HepG2 (cell line): Measurements from ENCODE around the gene KAZN. TPM values are rescaled to one million over a fixed set of nuclear protein-coding genes. Genes with fewer than 3 reads are reported as not detected.

Experiments used
- ATAC-seq: fragments of 200-7000 bp; cut with Tn5 transposase; 3 replicates; pipeline ENCODE4 v1.9.1; 2020; ENCODE audit warnings: mild to moderate bottlenecking, moderate library complexity
- BruUV-seq: library from RNA; stranded (reverse); fragments of 400-500 nt; replicated peaks from 2 replicates; lab custom pipeline; 2021; lab: Mats Ljungman, UMichigan
- CTCF ChIA-PET: fragments of 300-600 bp; formaldehyde crosslinking; extraction: SDS; loops from one replicate; lab custom pipeline; 2021; ENCODE audit warnings: low total read pairs, inconsistent platforms, low intra/inter-chr PET ratio; lab: Yijun Ruan, JAX
- POLR2A ChIA-PET: fragments of 350-600 bp; sonication (Branson Sonifier 250); formaldehyde crosslinking; loops from one replicate; lab custom pipeline; 2020; ENCODE audit warnings: antibody characterized with exemption, inconsistent platforms; lab: Yijun Ruan, JAX
- DNase-seq: peaks from one replicate; pipeline ENCODE4 v3.0.0-alpha.2; 2015; ENCODE audit warnings: low spot score
- FAIRE-seq: peaks from 3 replicates; lab custom pipeline; 2011; peaks lifted over from hg19 to GRCh38; lab: Jason Lieb, UNC
- H2AFZ ChIP-seq: one replicate; pipeline ENCODE4 v1.6.1; 2011; ENCODE audit warnings: low read length, inconsistent platforms
- H3K27ac ChIP-seq: fragments of 300-600 bp; 3 replicates; pipeline ENCODE4 v1.8.0; 2011; ENCODE audit warnings: mixed run types, mild to moderate bottlenecking, mixed read lengths, low read length, inconsistent platforms; ENCODE audit not compliant: insufficient read depth; ENCODE audit errors: extremely low read length
- H3K27me3 ChIP-seq, 2 experiments: fragments of 200-600 bp in 1 of 2; 2 replicates in 1 of 2; 3 replicates in 1 of 2; pipeline versions ENCODE4 v1.6.0 to v1.8.0; 2011; ENCODE audit warnings: low read length in 2 of 2, mild to moderate bottlenecking in 2 of 2, moderate library complexity in 2 of 2, inconsistent platforms in 1 of 2; ENCODE audit not compliant: insufficient read depth in 2 of 2, control insufficient read depth in 1 of 2
- H3K36me3 ChIP-seq, 2 experiments: fragments of 200-600 bp in 1 of 2; replicated peaks in 1 of 2; 2 replicates in 1 of 2; 3 replicates in 1 of 2; pipeline versions ENCODE4 v1.5.1 to v1.8.0; 2011; ENCODE audit warnings: low read length in 2 of 2, inconsistent platforms in 1 of 2; ENCODE audit not compliant: insufficient read depth in 2 of 2, control insufficient read depth in 1 of 2
- H3K4me1 ChIP-seq: 2 replicates; pipeline ENCODE4 v1.5.1; 2012; ENCODE audit warnings: low read length, inconsistent platforms; ENCODE audit not compliant: insufficient read depth
- H3K4me2 ChIP-seq: 2 replicates; pipeline ENCODE4 v1.6.0; 2011; ENCODE audit warnings: low read depth, low read length, inconsistent platforms
- H3K4me3 ChIP-seq, 3 experiments: fragments of 200-600 bp in 1 of 3; sonication (generic), shearing (Covaris generic) in 1 of 3; replicated peaks in 1 of 3; 2 replicates each; pipeline ENCODE4 v1.5.1; 2011 to 2016; ENCODE audit warnings: low read length in 3 of 3, inconsistent platforms in 2 of 3, low read depth in 2 of 3, mild to moderate bottlenecking in 2 of 3, control low read depth in 1 of 3, mixed read lengths in 1 of 3; ENCODE audit not compliant: insufficient read depth in 1 of 3
- H3K79me2 ChIP-seq: one replicate; pipeline ENCODE4 v1.6.1; 2011; ENCODE audit warnings: low read length, inconsistent platforms; ENCODE audit not compliant: insufficient read depth
- H3K9ac ChIP-seq: 2 replicates; pipeline ENCODE4 v1.6.0; 2011; ENCODE audit warnings: mild to moderate bottlenecking, low read depth, low read length, inconsistent platforms; ENCODE audit not compliant: insufficient read depth
- H3K9me3 ChIP-seq: 2 replicates; pipeline ENCODE4 v1.5.1; 2012; ENCODE audit warnings: mild to moderate bottlenecking, low read length
- H4K20me1 ChIP-seq: 2 replicates; pipeline ENCODE4 v1.6.0; 2011; ENCODE audit warnings: inconsistent platforms, mild to moderate bottlenecking, low read length, moderate library complexity; ENCODE audit not compliant: insufficient read depth
- AGO2 ChIP-seq: fragments of 200-400 bp; formaldehyde crosslinking; optimal IDR thresholded peaks from 2 replicates; pipeline ENCODE3; 2017; ENCODE audit warnings: mild to moderate bottlenecking, low read depth, low read length, moderate library complexity
- ERF ChIP-seq: IDR thresholded peaks from 2 replicates; pipeline ENCODE4 v1.6.1; 2018; ENCODE audit warnings: missing biosample characterization, missing genetic modification reagents
- GMEB1 ChIP-seq: sonication (generic); formaldehyde crosslinking; IDR thresholded peaks from 2 replicates; pipeline ENCODE4 v1.5.1; 2020; ENCODE audit warnings: missing genetic modification reagents, mild to moderate bottlenecking, borderline replicate concordance
- MAF1 ChIP-seq: sonication (generic); formaldehyde crosslinking; IDR thresholded peaks from 2 replicates; pipeline ENCODE4 v1.5.0; 2020; ENCODE audit warnings: missing genetic modification reagents, borderline replicate concordance
- NFAT5 ChIP-seq: sonication (generic); formaldehyde crosslinking; IDR thresholded peaks from 2 replicates; pipeline ENCODE4 v1.4.0; 2020; ENCODE audit warnings: missing genetic modification reagents
- PTBP1 ChIP-seq: fragments of 200-400 bp; formaldehyde crosslinking; IDR thresholded peaks from 2 replicates; pipeline ENCODE4 v1.6.1; 2018; ENCODE audit warnings: low read length, low read depth; ENCODE audit not compliant: poor library complexity, severe bottlenecking
- RBM39 ChIP-seq: fragments of 200-400 bp; formaldehyde crosslinking; IDR thresholded peaks from one replicate; pipeline ENCODE4 v1.6.1; 2018; ENCODE audit warnings: antibody characterized with exemption, mild to moderate bottlenecking, low read depth, low read length; ENCODE audit not compliant: poor library complexity, severe bottlenecking
- SRSF4 ChIP-seq: fragments of 200-400 bp; formaldehyde crosslinking; IDR thresholded peaks from one replicate; pipeline ENCODE4 v1.6.1; 2018; ENCODE audit warnings: mild to moderate bottlenecking, low read depth, low read length, moderate library complexity; ENCODE audit not compliant: poor library complexity, severe bottlenecking
- TEF ChIP-seq: sonication (generic); formaldehyde crosslinking; IDR thresholded peaks from 2 replicates; pipeline ENCODE4 v1.5.0; 2020; ENCODE audit warnings: missing genetic modification reagents
- ZNF263 ChIP-seq: sonication (generic); formaldehyde crosslinking; IDR thresholded peaks from 2 replicates; pipeline ENCODE4 v1.4.0; 2020; ENCODE audit warnings: missing genetic modification reagents
- ZNF431 ChIP-seq: sonication (generic); formaldehyde crosslinking; IDR thresholded peaks from 2 replicates; pipeline ENCODE4 v1.9.0; 2022; ENCODE audit warnings: missing genetic modification reagents, low read depth, mild to moderate bottlenecking, borderline replicate concordance
- ZNF772 ChIP-seq: sonication (generic); formaldehyde crosslinking; IDR thresholded peaks from 2 replicates; pipeline ENCODE4 v1.5.0; 2020; ENCODE audit warnings: mild to moderate bottlenecking, missing genetic modification reagents
- ZNF781 ChIP-seq: sonication (generic); formaldehyde crosslinking; IDR thresholded peaks from 2 replicates; pipeline ENCODE4 v1.5.1; 2020; ENCODE audit warnings: borderline replicate concordance, mild to moderate bottlenecking, missing genetic modification reagents; ENCODE audit errors: not compliant biosample characterization
- WGBS: methylation state at CpG from one replicate; pipeline ENCODE4 v1.1.6; 2017; ENCODE audit warnings: low lambda C conversion rate; 5-methylcytosine and 5-hydroxymethylcytosine counted together
- in situ Hi-C: cut with HindIII; loops from 2 replicates; pipeline ENCODE4 v1.10.0; 2017; ENCODE audit warnings: low pct_unique_long_range_greater_than_20kb; ENCODE audit not compliant: extremely low pct_ligation_motif_present
- intact Hi-C: fragments of 100-400 bp; cut with micrococcal nuclease; formaldehyde crosslinking; loops from one replicate; pipeline ENCODE4 v1.10.0; 2022; ENCODE audit not compliant: unreplicated experiment
- polyA plus RNA-seq, 8 experiments: library from polyadenylated mRNA; depleted of rRNA in 3 of 8; stranded (reverse) in 7 of 8; unstranded in 1 of 8; fragments of >200 nt; fragmentation: Illumina TruSeq in 4 of 8; extraction: Trizol in 4 of 8; gene quantifications; 2 replicates each; pipeline versions ENCODE4 v1.2.1 to v1.2.3, GENCODE V29; 2011 to 2016; ENCODE audit warnings: low read depth in 4 of 8, missing spikeins in 1 of 8, mixed read lengths in 1 of 8; ENCODE audit not compliant: insufficient read depth in 1 of 8
- total RNA-seq, 5 experiments: library from RNA; depleted of rRNA; stranded (reverse); fragments of >200 nt; fragmentation: Illumina TruSeq; extraction: Trizol; gene quantifications; 2 replicates each; pipeline ENCODE4 v1.2.3, GENCODE V29; 2016; ENCODE audit warnings: low read depth in 1 of 5

The KAZN gene
- total and polyA plus RNA-seq, 2 of the 13 experiments (the other 11 are each of a cell fraction or from before 2014, with no cell fraction given) = 10.4 to 13.5 TPM

- Histone ChIP-seq H3K27ac (peak overlapping the region; percentile 69), H3K79me2 (peaks cover 68% of the 10 kb centered on the region), H3K9ac (peak overlapping the region; percentile 77), H3K9me3 (no peaks in the 10 kb centered on the region), H3K36me3 (peaks cover 0 to 11% of the 10 kb centered on the region in 2 experiments; a peak in 2 of 5 replicates), H3K4me3 (peak overlapping the region; percentile 69 to 83 (median 70)), H3K4me2 (peak overlapping the region; percentile 86), H3K4me1 (peaks cover 81% of the 10 kb centered on the region), H2AFZ (no peak overlapping the region), H4K20me1 (peaks cover 33% of the 10 kb centered on the region; the same call in 1 of the 2 replicates), H3K27me3 (no peaks in the 10 kb centered on the region)
- in situ Hi-C loops (no loop called here), intact Hi-C loops (loop anchor here (2.0 to 5.0 kb wide), 3 partner anchors 25 to 43 kb away; no protein-coding TSS in a partner anchor)
- no TSS peak for BruUV-seq
- DNase-seq (no peak), FAIRE-seq (no peak), ATAC-seq (peak; percentile 42)
- ChIA-PET POLR2A (interaction anchor here (1.0 to 3.9 kb wide), 8 partner anchors 11 to 52 kb away, joined by 3 to 33 read pairs (median 6); no protein-coding TSS in a partner anchor), CTCF (interaction anchor here (1.2 to 2.7 kb wide), 3 partner anchors 25 to 119 kb away, joined by 3 to 18 read pairs (median 10); no protein-coding TSS in a partner anchor)
- under 1% methylated on average over 18 of the region's 74 CpGs for WGBS
- peak; percentile 67; the same call in 1 of the 2 replicates for TF ChIP-seq ZNF263 (CRISPR knock-in tag)
- TF ChIP-seq GMEB1 (CRISPR knock-in tag) = no peak
- 0 out of 2 replicates have a peak, but pooled peaks have one; percentile 16 for TF ChIP-seq ZNF772 (CRISPR knock-in tag)
- 0 out of 2 replicates have a peak, but pooled peaks have one; percentile 20 for TF ChIP-seq TEF (CRISPR knock-in tag)
- TF ChIP-seq NFAT5 (CRISPR knock-in tag) = peak; percentile 79
- no peak for TF ChIP-seq SRSF4
- TF ChIP-seq MAF1 = peak; percentile 53; the same call in 1 of the 2 replicates
- TF ChIP-seq PTBP1 = no peak
- TF ChIP-seq RBM39 = no peak
- peak; percentile 35 for TF ChIP-seq ZNF781 (CRISPR knock-in tag)
- TF ChIP-seq ZNF431 (CRISPR knock-in tag) = 0 out of 2 replicates have a peak, but pooled peaks have one; percentile 20
- peak; percentile 20 for TF ChIP-seq AGO2
- TF ChIP-seq ERF (CRISPR knock-in tag) = peak; percentile 37
These were observed 555.5 kb downstream of the KAZN start for GRCh38 chr1:15153842-15154479.
